Putamen (tissue), 1 donor: ENCODE data around the gene BGLAP.

Experiments used
- DNase-seq: peaks from one replicate; pipeline ENCODE4 v3.0.0-alpha.2; 2016; ENCODE audit warnings: low spot score

Gene BGLAP

DNA sequence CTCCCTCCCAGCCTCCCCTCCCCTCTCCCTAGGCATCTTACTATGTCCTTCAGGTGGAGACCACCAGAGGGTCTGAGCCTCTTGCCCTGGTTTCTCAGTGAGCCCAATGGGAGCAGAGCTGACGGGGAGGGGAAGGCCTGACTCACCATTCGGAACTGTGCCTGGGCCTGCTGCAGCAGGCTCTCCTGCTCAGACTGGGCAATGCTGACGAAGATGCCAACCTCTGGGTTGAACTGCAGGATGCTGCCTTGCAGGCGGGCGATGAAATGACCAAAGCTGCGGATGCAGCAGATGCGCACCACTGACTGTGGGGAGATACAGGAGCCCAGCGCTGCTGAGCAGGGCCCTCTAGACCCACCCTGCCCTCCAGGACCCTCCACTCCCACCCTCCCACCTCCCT is 16.9 kb downstream of the BGLAP start:
- DNase-seq, result no peak

DNA sequence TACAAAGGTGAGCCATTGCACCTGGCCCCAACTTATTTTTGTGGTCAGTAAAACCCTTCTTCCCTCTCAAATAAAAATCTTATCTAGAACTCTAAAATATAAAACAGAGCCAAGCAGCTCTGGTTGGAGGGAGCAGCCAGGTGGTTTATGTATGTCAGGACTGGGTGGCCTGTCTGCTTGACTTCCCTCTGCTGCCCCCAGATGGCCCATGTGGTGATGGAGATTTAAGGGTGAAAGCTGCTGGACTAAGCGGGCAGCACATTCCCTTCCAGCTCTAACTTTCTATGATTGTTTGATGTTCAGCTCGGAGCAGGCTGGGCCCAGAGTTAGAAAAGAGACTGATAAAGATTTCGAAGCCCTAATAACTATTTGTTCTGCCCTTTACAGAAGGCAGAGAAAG is 17.8 kb downstream of the BGLAP start:
- DNase-seq, result peak; percentile 64

DNA sequence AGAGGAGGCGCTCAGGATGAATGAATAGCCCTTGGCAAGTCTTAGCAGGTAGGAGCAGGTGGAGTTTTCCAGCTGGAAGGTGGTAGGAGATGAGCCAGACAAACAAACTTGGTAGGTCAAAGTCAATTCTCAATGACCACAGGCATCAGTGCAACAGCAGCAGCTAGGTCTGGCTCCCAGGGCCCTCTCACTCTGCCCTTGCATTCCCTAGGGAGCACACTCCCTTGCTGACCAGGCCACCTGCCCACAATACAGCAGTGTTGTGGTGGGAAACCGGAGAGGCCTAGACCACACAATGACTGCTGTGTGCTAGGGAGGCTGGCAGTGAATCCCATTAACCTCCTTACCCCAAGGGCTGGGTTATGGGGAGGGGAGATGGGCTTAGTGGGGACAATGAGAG is 18.9 kb downstream of the BGLAP start:
- DNase-seq, result peak; percentile 76

DNA sequence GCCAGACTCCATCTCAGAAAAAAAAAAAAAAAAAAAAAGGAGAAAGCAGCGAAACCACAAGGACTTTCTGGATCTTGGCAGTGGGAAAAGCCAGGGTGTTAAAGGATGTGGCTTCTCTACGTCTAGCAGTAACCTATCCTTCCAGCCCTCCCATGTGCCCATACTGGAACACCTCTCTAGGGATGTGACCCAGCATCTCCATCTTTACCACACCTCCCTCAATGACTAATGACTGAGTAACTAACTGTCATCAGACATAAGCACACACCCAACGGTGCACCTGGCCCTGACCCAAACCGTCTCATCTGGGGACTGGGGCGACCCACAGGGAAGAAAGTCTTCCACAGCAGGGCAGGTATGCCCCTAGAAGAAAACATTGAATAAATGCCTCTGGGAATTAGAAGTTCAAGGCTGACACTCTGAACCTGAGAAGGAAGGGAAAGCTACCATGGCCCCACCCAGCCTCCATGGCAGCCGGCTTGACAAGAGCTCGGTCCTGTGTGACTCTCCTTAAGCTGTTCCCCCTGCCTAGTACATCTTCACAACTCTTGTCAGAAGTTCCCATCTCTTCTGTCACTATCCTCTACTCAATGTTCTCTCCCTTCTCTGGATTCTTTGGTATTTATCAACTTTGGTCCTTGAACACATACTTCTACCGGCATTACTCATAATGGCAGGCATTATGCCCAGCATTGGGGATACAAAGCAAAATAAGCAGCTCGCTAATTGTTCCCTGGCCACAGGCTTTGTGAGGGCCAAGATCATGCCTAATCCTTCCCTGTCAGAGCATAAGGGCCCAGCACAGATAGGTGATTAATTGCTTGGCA is 20.7 kb downstream of the BGLAP start:
- DNase-seq, result no peak

DNA sequence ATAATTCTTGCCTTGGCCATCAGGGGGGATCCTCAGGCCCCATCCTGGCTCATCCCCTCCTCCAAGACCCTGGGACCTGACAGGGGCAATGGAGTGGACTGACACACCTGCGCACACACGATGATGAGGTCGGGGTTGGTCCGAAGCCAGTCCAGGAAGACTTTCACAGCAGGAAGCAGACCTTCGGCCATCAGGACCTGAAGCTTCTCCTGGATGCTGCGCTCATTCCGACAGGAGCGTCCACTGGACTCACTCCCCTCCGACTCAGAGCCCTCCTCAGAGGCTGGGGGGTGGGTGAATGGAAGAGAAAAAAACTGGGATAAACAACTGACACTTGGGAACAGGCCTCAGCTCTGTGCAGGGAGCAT is 21.3 kb downstream of the BGLAP start:
- no peak for DNase-seq

DNA sequence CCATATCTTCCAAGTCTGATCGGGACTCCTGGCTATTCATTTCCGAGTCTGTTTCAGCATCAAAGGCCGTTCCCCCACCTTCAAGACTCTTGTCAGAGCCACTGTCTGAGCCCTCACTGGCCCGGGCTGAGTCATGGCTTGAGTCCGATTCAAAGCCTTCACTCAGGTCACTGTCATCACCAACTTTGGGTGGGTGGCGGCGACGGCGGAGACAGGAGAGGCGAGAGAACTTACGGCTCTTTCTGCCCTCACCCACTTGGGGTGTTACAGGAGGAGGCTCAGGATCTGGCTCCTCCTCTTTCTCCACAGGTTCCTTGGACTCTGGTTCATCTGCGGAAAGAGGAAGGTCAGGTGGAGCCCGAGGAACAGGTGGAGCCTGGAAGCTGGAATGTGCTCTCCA is 24.1 kb downstream of the BGLAP start:
- DNase-seq, result no peak

DNA sequence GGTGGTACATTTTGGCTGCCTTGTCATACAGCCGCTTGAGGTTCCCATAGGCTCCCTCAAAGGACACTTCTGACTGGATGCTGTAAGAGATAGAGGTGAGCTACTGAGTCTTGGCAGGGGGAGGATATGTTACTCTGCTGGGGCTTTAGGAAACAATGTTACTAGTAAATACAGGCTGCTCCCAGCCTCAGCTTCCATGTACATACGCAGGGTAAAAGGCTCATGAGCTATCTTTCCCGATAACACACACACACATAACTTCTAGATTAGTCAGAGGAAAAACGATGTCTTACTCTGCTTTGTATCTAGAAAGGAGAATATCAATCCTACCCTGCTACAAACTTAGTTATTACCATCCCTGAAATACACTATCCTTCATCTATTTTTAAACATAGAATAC is 26.4 kb downstream of the BGLAP start:
- DNase-seq, result no peak

DNA sequence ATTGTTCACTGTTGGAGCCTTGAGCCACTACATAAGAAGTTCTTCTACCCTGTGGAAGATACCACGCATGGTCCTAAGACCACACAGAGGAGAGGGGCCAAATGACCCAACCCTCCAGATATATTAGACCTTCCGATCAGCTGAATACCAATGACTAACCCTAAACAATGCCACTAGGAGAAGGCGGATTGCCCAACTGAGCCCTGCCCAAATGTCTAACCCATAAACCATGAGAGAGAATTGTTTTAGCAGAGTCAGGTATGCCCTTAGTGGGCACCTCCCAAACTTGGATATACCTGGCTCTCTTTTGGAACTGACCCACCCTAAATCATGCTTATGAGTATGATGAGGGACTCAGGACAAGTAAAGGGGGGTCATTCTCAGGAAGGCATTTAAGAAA is 28.3 kb downstream of the BGLAP start:
- DNase-seq, result no peak

DNA sequence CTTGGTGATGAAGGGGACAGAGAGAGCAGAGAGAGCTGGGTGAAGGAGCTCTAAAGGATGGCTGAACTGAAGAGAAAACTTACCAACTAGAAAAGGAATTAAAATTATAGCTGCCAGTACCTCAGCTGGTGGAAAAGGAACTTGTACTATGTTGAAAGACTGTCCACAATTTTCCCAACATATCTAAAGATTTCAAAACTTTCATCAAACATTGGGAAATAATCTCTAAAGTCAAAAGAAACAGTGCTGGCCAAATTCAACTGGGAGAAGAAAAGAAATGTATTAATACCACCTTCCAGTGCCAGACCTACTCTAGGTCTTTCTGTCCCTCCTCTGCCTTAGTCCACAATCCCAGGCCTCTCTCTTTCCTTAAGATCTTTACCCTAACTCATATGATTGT is 34.5 kb downstream of the BGLAP start:
- DNase-seq, result no peak

DNA sequence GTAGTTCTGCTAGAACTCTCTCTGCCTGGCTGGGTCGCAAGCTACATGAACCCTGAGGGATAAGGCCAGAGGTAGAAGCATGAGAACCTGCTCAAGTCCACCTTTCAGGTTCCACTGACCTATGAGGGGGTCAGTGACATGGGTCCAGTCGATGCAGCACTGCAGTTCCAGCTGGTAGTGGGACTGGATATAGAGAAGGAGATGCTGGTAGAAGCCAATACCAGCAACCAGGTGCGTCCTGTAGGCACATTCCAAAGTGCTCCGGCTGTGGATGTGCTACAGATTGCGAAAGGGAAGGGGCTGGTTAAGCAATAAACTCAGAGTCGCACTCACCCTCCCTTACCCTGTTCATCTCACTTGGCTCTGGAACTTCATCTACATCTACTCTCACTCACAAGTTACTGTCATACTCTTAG is 35.0 kb downstream of the BGLAP start:
- no peak for DNase-seq

DNA sequence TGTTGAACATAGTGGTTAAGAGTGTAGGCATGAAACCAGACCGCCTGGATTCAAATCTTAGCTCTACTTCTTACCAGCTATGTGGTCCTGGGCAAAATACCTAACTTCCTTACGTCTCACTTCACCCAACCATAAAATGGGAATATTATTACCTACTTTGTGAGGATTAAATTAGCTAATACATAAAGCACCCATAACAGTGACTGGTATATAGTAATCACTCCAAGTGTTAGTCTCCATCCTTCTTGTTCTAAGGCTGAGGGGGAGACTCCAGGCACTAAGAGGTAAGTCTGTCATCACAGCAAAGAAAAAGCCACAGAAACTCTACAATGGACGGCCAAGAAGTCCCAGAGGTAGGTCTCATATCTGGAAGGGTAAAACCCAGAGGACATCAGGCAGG is 37.9 kb downstream of the BGLAP start:
- no peak for DNase-seq

DNA sequence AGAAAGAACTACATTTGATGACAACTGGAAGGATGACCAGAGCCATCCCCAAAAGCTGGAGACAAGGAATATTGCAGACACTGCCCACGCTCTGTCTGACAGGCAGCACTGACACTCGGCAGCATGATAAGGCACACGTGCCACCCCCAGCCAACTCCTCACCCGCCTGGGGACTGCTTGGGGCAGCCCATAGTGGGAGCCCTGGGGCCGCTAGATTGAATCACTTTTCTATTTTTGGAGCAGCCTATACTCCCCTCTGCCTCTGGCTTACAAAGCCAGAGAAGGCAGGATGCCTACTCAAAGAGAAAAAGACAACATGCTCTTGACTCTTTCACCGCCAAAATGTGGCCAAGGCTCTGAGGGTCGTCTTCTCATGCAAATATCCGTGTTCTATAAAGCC is 39.3 kb downstream of the BGLAP start:
- DNase-seq, result no peak

DNA sequence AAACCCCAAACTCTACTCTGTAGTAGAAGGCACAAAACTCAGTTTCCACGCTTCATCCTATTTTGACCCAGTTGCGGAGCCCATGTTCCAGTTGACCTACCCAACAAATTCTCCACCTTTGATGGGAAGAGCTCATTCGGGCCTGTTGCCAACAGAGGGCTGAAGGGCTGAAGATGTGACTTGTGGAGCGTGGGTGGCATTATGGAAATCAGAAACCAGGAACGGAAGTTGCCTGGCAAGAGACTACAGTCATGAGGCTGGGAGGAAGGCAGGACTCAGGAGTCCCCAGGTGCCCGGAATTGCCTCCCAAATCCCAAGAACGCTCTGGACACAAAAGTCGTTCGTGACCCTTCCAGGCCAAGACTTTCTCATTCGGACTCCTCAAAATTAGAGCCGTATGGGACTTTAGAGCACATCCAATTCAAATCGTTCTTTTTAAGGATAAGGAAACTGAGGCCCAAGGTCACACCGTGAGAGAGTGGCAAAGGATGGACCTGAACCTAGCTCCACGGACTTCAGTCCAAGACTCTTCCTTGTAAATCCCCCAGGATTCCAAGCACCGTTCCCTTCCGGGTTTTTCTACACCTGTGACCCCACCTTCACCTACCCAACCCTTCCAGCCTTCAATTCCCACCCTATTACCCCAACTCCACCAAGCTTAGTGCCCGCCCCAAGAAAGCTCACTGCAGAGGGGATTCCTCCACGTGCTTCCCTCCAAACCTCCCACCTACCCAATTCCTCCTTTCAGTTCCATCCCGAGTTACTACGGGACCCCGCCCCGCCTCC is 39.9 kb downstream of the BGLAP start:
- DNase-seq, result peak; percentile 40

DNA sequence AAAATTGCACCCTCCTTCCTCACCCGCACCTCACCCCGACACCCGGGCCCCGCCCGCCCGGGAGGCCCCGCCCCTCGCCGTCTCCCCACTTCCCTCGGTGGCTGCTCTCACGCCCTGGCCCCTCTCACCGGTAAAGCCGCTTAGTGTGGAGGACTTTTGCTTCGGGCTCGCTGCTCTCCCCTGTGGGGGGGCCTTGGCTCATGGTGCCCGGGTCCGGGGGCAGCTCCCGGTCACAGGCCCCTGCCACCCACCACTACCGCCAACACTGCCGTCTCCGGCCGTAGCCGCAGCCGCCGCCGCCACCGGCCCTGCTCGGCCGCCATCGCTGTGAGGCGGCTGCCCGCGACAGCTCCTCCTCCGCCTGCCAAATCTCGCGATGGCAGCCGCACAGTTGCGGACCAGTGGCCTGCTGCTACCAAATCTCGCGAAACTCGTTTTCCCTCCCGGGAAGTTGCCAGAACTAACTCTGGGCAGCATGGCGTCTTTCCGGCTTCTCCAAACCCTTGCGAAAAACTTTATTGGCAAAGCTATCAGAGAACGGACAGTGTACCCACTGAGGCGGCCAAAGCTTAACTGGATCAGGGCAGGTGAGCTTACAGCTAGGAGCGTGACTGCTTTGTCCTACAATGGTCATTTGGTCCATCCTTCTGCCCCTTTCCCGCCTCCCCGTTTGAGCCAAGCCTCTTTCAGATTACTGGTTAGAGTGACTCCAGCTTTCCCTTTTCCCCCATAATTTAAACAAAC is 40.7 kb downstream of the BGLAP start, which contains the start of gene SMG5:
Gene SMG5, minus strand, starts transcription at position 347 of the 744 bp plus-strand sequence. Its CDS starts 145 bp downstream, at position 202.
- DNase-seq, result peak; percentile 97

DNA sequence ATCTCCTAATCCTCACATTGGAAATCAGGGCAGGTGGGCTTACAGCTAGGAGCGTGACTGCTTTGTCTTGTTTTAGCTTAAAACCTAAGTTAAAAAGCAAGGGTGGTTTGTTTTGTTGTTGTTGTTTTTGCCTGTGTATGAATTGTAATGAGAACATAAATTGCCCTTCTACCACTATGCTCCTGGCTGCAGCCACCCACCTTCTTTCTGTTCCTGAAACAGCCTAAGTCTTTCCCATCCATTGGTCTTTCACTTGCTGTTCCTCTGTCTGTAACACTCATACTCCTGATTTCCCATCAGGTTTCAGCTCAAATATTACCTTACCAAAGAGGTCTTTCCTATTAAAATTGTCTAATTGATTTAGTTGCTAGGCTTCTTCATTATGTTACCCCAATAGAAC is 41.5 kb downstream of the BGLAP start:
- DNase-seq, result no peak

DNA sequence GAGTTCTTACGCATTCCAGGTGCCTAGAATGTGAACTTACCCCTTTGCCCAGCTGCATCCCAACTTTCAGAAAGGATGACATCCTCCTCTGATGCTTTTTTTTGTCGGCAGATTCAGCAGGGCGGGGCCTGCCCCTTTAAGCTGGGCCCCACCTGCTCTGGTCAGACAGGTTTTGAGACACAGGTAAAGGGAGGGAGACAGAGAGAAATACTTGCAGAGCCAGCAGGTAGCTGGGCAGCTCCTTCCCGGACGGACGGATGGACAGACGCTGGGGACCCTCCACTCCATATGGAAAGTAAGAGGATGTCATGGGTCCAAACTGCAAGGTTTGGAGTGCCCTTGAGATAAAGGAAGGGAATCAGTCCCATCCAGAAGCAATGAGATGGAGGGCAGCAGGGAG is 42.1 kb downstream of the BGLAP start, which contains the start of gene TMEM79:
Gene TMEM79, plus strand, starts transcription at position 214 of the 400 bp plus-strand sequence. CDS start 902 bp downstream, outside the sequence.
- DNase-seq, result no peak

DNA sequence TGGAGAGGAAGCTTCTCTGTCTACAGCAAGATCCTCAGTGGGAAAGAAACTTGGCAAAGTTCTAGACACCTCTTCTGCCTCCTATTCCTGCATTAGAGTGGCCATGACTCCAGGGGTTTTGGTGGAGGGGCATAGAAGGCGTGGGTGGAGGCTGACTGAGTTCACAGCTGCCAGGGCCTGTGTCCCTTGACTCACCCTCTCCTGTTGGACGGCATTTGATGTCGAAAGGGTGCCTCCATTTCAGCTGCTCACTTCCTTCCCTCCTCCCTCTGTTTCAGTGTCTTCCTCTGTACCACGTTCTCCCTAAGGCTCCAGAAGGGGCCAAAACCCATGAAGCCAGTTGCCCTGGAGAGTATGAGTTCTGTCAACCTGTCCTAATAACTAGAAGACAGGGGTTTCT is 42.8 kb downstream of the BGLAP start:
- DNase-seq, result no peak

DNA sequence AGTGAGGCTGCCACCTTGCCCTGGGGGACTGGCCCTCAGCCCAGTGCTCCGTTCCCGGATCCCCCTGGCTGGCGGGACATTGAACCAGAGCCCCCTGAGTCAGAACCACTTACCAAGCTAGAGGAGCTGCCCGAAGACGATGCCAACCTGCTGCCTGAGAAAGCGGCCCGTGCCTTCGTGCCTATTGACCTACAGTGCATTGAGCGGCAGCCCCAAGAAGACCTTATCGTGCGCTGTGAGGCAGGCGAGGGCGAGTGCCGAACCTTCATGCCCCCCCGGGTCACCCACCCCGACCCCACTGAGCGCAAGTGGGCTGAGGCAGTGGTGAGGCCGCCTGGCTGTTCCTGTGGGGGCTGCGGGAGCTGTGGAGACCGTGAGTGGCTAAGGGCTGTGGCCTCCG is 43.5 kb downstream of the BGLAP start:
- DNase-seq, result no peak

DNA sequence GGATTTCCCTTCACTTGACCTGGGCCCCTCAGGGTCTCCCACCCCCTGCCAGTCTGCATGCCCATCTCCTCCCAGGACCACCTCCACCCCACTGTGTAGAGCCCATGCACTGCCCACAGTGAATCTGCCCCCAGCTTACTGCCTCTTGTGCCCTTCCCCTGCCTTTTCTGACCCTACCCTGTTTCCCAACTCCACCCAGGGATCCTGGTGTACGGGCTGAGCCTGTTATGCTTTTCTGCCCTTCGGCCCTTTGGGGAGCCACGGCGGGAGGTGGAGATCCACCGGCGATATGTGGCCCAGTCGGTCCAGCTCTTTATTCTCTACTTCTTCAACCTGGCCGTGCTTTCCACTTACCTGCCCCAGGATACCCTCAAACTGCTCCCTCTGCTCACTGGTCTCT is 44.1 kb downstream of the BGLAP start:
- no peak for DNase-seq

DNA sequence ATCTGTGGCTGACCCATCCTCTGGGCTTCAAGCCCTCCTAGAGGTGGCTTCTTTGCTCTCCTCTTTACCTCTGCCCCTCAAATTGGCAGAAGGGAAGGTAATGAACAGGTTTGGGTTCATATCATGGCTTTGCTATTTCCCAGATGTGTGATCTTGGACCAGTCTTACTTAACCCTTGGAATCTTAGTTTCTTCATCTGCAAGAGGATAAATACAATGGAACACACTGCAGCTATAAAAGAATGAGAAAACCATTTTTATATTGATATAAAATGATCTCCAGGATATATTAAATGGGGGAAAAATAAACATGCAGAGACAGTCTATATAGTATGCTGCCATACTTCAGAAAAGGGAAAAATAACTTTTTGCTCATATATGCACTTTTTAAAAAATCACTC is 47.9 kb downstream of the BGLAP start:
- no peak for DNase-seq

DNA sequence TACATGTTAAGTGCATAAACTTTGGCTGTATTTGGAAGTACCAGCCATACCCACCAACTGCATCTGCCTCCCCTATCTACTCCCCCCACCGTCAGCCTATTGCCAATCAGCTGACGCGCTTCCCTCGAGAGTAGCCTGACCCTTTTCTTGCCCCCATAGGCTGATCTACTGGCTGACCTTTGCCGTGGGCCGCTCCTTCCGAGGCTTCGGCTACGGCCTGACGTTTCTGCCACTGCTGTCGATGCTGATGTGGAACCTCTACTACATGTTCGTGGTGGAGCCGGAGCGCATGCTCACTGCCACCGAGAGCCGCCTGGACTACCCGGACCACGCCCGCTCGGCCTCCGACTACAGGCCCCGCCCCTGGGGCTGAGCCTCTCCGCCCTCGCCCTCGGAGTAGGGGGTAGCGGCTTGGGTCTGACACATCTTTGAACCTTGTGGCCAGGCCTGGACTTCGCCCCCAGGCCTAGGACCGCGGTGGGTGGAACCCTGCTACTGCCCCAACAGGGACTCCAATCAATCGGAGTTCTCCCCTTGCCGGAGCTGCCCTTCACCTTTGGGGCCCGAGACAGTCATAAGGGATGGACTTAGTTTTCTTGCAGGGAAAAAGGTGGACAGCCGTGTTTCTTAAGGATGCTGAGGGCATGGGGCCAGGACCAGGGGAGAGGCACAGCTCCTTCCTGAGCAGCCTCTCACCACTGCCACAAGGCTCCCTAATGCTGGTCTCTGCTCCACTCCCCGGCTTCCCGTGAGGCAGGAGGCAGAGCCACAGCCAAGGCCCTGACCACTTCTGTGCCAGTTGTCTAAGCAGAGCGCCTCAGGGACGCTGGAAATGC is 49.5 kb downstream of the BGLAP start:
- peak; percentile 82 for DNase-seq
